Measurements from ENCODE around the gene PPP2R2D.

PPP2R2D gene

DNA sequence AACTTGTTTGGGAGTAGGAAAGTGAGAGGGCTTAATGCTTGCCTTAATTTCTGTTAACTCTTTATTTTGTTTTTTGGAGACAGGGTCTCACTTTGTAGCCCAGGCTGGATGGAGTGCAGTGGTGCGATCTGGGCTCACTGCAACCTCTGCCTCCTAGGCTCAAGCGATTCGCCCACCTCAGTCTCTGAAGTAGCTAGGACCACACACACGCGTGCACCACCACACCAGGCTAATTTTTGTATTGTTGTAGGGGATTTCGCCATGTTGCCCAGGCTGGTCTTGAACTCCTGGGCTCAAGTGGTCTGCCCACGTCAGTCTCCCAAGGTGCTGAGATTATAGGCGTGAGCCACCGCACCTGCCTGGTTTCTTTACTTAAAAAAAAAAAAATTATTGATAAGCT lies 1.9 kb downstream of the PPP2R2D start:
- peak overlapping the region; percentile 79; the same call in 1 of the 2 replicates for H3K4me3 ChIP-seq (ENCODE audit: low read depth, low read length)
- TF ChIP-seq, protein P1, sequence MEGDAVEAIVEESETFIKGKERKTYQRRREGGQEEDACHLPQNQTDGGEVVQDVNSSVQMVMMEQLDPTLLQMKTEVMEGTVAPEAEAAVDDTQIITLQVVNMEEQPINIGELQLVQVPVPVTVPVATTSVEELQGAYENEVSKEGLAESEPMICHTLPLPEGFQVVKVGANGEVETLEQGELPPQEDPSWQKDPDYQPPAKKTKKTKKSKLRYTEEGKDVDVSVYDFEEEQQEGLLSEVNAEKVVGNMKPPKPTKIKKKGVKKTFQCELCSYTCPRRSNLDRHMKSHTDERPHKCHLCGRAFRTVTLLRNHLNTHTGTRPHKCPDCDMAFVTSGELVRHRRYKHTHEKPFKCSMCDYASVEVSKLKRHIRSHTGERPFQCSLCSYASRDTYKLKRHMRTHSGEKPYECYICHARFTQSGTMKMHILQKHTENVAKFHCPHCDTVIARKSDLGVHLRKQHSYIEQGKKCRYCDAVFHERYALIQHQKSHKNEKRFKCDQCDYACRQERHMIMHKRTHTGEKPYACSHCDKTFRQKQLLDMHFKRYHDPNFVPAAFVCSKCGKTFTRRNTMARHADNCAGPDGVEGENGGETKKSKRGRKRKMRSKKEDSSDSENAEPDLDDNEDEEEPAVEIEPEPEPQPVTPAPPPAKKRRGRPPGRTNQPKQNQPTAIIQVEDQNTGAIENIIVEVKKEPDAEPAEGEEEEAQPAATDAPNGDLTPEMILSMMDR (IDR thresholded peaks at IDR 0.05; ENCODE audit: low read depth, low read length), result no peak

DNA sequence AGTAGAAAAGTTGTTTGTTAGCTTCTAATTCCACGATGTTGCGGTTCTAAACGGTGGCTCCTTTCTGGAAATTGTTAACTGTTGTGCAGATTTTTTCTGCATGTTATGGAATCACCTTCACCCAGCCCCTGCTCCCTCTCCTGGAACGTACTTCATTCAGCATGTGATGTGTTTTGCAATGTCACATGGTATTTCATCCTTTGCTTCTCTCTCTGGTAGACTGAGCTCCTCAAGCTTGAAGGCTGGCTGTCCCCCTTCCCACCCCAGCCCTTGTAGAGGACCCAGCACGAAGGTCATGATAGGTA lies 4.4 kb downstream of the PPP2R2D start:
- H3K4me3 ChIP-seq (ENCODE audit: low read depth, low read length), result no peak overlapping the region
- TF ChIP-seq, protein P1 (IDR thresholded peaks at IDR 0.05; ENCODE audit: low read depth, low read length), result no peak

DNA sequence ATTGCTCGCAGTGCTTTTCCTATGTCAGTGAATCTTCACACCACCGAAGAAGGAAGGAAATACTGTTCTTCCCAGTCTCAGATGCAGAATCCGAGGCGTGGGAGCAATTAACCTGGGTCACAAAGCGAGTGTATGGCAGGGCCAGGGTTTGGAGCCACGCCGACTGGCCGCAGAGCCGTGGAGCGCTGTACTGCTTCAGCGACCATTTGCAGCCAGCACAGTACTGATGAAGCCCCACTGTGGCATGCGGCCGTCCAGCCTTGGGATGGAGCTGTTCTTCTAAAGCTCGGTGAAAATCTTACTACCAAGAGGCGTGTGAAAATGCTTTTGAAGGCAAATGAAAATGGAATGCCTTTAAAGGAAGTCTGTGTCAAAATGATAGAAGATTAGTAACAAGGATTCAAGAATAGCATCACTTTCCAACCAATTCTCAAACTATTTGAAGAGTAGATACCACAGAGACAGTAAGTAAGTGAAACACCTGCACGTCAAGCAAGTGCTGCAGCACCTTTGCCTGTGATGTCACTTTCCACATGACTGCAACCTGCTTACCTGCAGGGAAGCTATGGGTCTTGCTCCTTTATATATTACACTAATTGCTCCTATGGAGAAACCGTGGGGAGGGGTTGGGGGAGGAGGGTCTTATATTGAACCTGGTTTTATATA lies 4.9 kb downstream of the PPP2R2D start:
- H3K4me3 ChIP-seq (ENCODE audit: low read depth, low read length), result no peak overlapping the region
- TF ChIP-seq, protein P1 (IDR thresholded peaks at IDR 0.05; ENCODE audit: low read depth, low read length), result no peak

DNA sequence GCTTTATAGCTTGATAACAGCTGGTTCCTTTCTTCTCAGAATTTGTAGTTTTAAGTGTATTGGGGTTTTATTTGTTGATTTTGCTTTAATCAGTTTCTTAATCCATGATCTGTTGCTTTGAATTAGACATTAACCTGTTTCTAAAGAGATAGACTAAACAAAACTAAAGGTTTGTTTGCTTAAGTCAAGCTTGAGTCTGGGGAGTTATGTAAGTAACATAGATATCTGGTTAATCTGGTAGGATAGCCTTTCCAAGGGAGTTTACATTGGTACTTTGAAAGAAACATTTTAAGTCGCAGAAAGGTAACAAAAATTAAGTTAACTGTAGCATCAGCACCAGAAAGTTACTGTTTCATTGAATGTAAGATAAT lies 5.4 kb downstream of the PPP2R2D start:
- TF ChIP-seq, protein P1 (IDR thresholded peaks at IDR 0.05; ENCODE audit: low read depth, low read length), result no peak
- no peak overlapping the region for H3K4me3 ChIP-seq (ENCODE audit: low read depth, low read length)

DNA sequence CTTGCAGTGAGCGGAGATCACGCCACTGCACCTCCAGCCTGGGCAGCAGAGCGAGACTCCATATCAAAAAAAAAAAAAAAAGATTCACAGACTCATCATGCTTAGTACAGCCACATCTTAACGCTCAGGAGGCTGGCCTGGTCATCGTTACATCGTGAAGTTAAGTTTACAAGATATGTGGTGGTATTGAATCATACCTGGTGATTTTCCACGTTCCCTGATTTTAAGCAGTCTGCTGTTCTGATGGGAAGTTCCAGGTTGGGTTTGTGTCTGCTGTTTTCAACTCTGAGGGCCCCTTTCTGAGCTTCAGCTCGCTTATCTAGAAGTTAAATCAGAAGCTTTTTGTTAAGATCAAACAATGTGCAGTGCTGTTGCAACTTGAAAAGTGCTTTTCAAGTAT lies 6.9 kb downstream of the PPP2R2D start:
- no peak overlapping the region for H3K4me3 ChIP-seq (ENCODE audit: low read depth, low read length)
- TF ChIP-seq, protein P1 (IDR thresholded peaks at IDR 0.05; ENCODE audit: low read depth, low read length), result no peak

DNA sequence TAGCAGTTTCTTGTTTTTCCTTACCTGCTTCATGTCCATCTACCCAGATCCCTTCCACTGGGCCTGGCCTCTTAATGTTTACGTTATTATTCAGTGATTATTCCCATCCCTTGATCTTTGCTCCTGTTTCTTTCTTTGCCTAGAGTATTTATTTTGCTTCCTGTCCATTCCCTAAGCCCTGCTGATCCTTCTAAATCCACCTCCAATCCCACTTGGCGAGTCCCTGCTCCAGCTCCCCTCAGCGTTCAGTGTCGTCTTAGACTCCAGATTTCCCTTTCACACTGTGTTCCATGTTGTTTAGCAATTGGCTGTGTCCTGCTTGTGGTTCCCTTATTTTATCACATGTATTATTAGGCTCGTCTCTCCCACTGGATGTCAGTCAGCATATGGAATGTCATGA lies 7.3 kb downstream of the PPP2R2D start:
- TF ChIP-seq, protein P1 (IDR thresholded peaks at IDR 0.05; ENCODE audit: low read depth, low read length), result no peak
- H3K4me3 ChIP-seq (ENCODE audit: low read depth, low read length), result no peak overlapping the region

DNA sequence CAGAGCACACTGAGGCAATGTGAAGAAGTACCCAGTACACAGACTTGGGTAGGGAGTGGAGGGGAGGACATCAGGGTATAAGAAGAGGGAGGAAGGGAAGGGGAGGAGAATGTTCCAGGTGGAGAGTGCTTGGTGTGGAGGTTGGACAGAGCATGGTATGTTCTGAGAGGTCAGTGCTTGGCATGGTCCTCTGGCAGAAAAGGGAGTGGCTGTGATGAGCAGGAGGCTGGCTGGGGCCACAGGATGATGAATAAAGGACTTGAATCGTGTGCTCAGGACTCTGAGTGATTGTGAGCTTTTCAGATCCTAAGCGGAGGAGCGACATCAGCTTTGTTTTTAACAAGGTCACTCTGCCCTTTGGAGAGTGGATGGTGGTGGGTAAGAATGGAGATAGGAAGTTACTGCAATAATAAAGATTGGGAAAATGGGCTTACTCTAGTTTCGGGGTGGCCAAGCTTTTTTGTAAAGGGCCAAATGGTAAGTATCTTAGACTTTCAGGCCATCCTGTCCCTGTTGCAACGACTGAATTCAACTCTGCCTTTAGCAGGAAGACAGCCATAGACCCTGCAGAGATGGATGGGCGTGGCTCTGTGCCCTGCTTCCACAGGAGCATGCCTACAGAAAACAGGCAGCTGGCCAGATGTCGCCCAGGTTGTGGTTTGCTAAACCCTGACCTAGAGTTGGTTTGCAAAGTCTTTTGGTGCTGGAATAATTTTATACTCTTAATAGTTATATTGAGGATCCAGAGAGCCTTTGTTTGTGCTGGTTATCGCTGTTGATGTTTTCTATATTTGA lies 8.4 kb downstream of the PPP2R2D start:
- no peak overlapping the region for H3K4me3 ChIP-seq (ENCODE audit: low read depth, low read length)
- TF ChIP-seq, protein P1 (IDR thresholded peaks at IDR 0.05; ENCODE audit: low read depth, low read length), result no peak

Measured in WI38 (cell line).